GM21619 (cell line): ENCODE measurements around the gene NOCT.
"Not testable (repeated sequence)": the region's sequence is repeated elsewhere in the genome, so short reads cannot be mapped to it uniquely, and the experiment has no call there.

Source experiments
- ATAC-seq: cut with Tn5 transposase; IDR thresholded peaks from one replicate; pipeline ENCODE4 v1.9.1; 2021; ENCODE audit not compliant: unreplicated experiment

NOCT gene

GRCh38 chr4:139015269-139015947 is at the start of gene NOCT:
Gene NOCT, plus strand, starts transcription at chr4:139015781. Its CDS starts 201 bp downstream, at chr4:139015982.
- peak; percentile 93 for ATAC-seq

GRCh38 chr4:138967313-138967712 is 48.3 kb upstream of the NOCT start:
- ATAC-seq, result peak; percentile 98

- ATAC-seq, result peak; percentile 34
Observed at GRCh38 chr4:138972956-138973801, 42.4 kb upstream of the NOCT start.

GRCh38 chr4:138975225-138975624 is 40.4 kb upstream of the NOCT start:
- ATAC-seq, result no peak

DNA sequence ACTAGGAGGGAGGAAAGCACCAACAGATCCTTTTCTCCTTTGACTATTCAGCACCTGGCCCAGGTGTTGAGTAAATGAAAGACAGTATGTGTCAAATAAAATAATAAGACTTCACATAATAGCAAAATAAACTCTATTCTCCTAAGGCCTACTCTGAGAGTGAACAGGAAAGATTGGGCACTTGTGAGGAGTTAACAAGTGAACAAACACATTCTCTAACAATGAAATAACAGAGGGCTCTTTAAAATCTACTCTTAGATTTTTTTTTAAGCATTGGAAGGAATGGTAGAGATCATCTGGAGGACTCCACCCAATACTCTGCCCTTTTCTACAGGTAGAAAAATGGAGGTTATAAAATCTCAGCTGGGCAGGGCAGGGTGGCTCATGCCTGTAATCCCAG is 39.1 kb upstream of the NOCT start:
- ATAC-seq, result no peak

DNA sequence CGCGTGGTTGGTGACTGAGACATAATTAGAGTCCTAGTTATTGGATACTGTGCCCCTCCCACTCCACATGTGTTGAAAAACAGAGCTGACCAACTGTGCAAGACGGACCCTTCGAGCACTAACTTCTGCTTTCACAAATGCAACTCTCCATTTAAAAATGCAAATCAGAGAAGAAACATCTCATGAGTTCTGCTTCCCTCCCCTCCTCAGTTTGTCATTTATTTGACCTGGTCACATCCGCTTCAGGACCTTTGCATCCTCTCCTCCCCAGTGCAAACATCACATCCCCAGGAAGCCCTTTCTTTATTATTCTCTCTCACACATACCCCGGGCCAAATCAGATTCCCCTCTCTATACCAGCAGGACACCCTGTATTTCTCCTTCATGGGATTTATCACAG is 38.1 kb upstream of the NOCT start:
- peak; percentile 93 for ATAC-seq

GRCh38 chr4:138978028-138978585 is 37.5 kb upstream of the NOCT start:
- ATAC-seq, result no peak

DNA sequence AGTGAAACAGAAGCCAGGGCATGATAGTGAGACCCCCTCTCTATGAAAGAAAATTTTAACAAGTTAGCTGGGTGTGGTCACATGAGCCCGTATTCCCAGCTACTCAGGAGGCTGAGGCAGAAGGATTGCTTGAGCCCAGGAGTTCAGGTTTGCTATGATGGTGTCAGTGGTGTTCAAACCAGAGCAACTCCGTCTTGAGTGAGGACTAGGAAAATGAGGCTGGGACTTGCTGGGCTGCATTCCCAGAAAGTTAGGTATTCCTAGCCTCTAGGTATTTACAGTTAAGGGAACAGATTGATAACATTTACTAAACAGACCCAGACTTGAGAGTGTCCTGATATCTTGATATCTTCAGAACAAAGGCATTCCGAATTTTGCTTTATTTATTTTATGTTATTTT is 37.0 kb upstream of the NOCT start:
- ATAC-seq, result no peak

DNA sequence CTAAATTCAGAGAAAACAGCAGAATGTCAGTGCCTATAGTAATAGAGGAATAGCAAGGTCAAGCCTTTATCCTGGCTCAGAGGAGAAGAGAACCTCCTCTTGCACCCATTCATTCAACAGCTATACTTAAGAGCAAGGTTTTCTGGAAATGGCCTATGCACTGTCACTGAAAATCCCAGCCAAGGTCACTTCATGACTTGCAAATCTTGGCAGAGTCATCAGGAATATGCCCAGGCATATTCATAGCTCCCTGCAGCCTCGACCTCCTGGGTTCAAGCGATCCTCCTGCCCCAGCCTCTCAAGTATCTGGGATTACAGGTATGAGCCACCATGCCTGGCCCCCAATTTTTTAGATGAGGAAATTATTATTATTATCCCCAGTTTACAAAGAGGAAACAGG is 35.8 kb upstream of the NOCT start:
- ATAC-seq, result no peak

- ATAC-seq, result no peak
Observed at GRCh38 chr4:138981930-138982390, 33.6 kb upstream of the NOCT start.

- ATAC-seq, result no peak
Observed at GRCh38 chr4:138982754-138983153, 32.8 kb upstream of the NOCT start.

DNA sequence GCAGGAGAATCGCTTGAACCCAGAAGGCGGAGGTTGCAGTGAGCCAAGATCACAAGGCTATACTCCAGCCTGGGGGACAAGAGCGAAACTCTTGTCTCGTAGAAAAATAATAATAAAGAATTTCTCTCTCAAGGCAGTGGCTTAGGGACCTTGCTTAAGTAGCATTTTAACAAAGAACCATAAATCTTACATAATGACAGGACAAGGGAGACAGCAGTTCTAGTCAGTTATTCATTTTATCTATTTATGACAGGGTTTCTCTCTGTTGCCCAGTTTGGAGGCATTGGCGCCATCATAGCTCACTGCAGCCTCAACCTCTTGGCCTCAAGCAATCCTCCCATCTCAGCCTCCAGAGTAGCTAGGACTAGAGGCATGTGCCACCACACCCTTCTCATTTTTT is 31.9 kb upstream of the NOCT start:
- ATAC-seq, result no peak

- ATAC-seq, result no peak
Observed at GRCh38 chr4:138984647-138985046, 30.9 kb upstream of the NOCT start.

DNA sequence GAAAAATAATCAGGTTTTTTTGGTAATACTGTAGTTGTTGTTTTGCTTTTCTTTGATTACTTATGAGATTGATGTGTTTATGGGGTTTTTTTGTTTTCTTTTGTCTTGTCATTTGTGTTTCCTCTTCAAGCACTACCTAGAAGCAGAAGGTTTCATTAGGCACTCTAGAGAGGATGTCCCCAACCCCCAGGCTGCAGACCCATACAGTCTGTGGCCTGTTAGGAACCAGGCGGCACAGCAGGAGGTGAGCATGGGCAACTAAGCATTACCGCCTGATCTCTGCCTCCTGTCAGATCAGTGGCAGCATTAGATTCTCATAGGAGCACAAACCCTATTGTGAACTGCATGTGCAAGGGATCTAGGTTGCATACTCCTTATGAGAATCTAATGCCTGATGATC is 22.9 kb upstream of the NOCT start:
- ATAC-seq, result peak; percentile 58

GRCh38 chr4:138996090-138996489 is 19.5 kb upstream of the NOCT start:
- no peak for ATAC-seq

GRCh38 chr4:138999666-139000065 is 15.9 kb upstream of the NOCT start:
- ATAC-seq, result no peak

DNA sequence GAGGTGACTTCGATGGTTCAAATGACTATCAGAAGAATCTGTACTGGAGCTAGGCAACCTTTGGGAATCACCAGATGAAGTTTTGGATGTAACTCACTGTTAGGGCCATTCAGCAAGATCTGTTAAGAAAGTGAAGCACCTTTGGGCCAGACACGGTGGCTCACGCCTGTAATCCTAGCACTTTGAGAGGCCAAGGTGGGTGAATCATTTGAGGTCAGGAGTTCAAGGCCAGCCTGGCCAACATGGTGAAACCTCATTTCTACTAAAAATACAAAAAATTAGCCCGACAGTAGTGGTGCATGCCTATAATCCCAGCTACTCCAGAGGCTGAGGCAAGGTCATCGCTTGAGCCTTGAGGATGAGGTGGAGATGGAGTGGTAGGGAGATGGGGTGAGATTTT is 15.4 kb upstream of the NOCT start:
- not testable (repeated sequence) for ATAC-seq

GRCh38 chr4:139001430-139001829 is 14.2 kb upstream of the NOCT start:
- ATAC-seq, result not testable (repeated sequence)

DNA sequence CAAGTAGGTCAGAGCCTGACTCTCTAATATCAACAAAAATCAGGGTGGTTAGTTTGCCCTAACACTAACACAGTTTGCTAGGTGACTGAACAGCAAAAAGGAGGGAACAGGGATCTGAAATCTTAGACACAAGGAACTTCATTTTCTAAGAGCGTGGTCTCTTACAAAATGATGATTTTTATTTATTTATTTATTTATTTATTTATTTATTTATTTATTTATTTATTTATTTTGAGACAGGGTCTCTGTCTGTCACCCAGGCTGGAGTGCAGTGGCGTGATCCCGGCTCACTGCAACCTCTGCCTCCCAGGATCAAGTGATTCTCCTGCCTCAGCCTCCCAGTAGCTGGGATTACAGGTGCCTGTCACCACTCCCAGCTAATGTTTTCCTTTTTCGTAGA is 11.9 kb upstream of the NOCT start:
- not testable (repeated sequence) for ATAC-seq

GRCh38 chr4:139005774-139006173 is 9.8 kb upstream of the NOCT start:
- ATAC-seq, result no peak

DNA sequence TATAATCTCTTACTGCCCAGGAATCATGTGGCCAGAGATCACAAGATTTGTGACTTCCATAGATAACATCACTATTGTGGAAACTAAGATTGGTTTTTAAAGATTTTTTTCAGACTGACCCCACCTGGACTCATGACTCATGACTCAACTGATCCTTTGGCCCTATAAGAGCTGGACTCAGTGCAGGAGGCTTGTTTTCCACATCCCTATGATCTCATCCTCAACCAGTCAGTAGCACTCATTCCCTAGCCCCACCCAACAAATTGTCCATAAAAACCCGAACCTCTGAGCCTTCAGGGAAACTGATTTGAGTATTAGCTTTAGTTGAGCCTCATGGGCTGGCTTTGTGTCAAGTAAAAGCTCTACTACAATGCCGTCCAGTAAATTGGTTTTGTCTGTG is 7.9 kb upstream of the NOCT start:
- ATAC-seq, result no peak

DNA sequence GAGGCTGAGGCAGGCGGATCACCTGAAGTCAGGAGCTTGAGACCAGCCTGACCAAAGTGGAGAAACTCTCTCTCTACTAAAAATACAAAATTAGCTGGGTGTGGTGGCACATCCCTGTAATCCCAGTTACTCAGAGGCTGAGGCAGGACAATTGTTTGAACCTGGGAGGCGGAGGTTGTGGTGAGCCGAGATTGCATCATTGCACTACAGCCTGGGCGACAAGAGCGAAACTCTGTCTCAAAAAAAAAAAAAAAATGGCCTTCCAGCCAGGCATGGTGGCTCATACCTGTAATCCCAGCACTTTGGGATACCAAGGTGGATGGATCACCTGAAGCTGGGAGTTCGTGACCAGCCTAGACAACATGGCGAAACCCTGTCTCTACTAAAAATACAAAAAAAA is 7.3 kb upstream of the NOCT start:
- not testable (repeated sequence) for ATAC-seq
